Measurements from ENCODE around the gene CCL17. TPM values are rescaled to one million over a fixed set of nuclear protein-coding genes. Genes with fewer than 3 reads are reported as not detected.

CCL17 gene
- total and polyA plus RNA-seq, 10 of the 15 experiments (the other 5 are each of a cell fraction or from before 2014, with no cell fraction given), result 1.2 to 84.9 (median 34.2) TPM

- TF ChIP-seq CTCF (IDR thresholded peaks at IDR 0.05 in 2 of 3, conservative IDR thresholded peaks at IDR 0.05 in 1 of 3; ENCODE audit: control insufficient read depth in 2 of 3, extremely low read depth in 1 of 3, insufficient read depth in 1 of 3, low read depth in 3 of 3, low read length in 3 of 3) (no peak; a peak in 1 of 6 replicates), HDGF (IDR thresholded peaks at IDR 0.05) (no peak), USF2 (IDR thresholded peaks at IDR 0.05; ENCODE audit: borderline replicate concordance, low read depth, low read length) (no peak), MTA2 (IDR thresholded peaks at IDR 0.05; ENCODE audit: low read depth) (peak; percentile 73)
Observed at GRCh38 chr16:57411362-57411976, 6.9 kb downstream of the CCL17 start (continued).

- Histone ChIP-seq H4K20me1 (ENCODE audit: control insufficient read depth, insufficient read depth) (no peaks in the 10 kb centered on the region), H3K79me2 (ENCODE audit: control insufficient read depth, insufficient read depth, low read length) (no peaks in the 10 kb centered on the region), H3K27ac (ENCODE audit: control insufficient read depth, insufficient read depth) (no peak overlapping the region; the same call in 1 of the 2 replicates), H3K4me1 (ENCODE audit: control insufficient read depth, insufficient read depth, low read length) (peaks cover 49% of the 10 kb centered on the region), H3K9me3 (replicated peaks; ENCODE audit: control insufficient read depth, insufficient read depth, low read length) (no peaks in the 10 kb centered on the region), H3K4me2 (ENCODE audit: control insufficient read depth, insufficient read depth) (peak overlapping the region; percentile 65; the same call in 1 of the 2 replicates), H2AFZ (ENCODE audit: control insufficient read depth, low read depth, low read length) (no peak overlapping the region), H3K27me3 (replicated peaks in 1 of 2; ENCODE audit: control insufficient read depth in 2 of 2, insufficient read depth in 2 of 2, low read length in 1 of 2) (no peaks in the 10 kb centered on the region), H3K9ac (ENCODE audit: control insufficient read depth, insufficient read depth, low read length) (no peak overlapping the region), H3K36me3 (ENCODE audit: control insufficient read depth in 2 of 2, insufficient read depth in 2 of 2, low read length in 1 of 2) (no peaks in the 10 kb centered on the region), H3K4me3 (no peak overlapping the region)
- in situ Hi-C loops (cut with MboI) (no loop called here), intact Hi-C loops (cut with micrococcal nuclease; ENCODE audit: unreplicated experiment) (loop anchor here (2.0 kb wide), 1 partner anchor 24 kb away; no protein-coding TSS in a partner anchor)
- ATAC-seq (no peak), DNase-seq (ENCODE audit: low read depth, low spot score) (no peak), FAIRE-seq (no peak)
- BruUV-seq (replicated peaks), result no TSS peak
- 71% methylated on average over 9 of the region's 9 CpGs for WGBS (ENCODE audit: insufficient coverage, insufficient replicate concordance, low lambda C conversion rate, missing lambda C conversion rate)
- POLR2A ChIA-PET, result interaction anchor here (1.5 to 1.9 kb wide), 3 partner anchors 11 to 35 kb away, joined by 7 to 13 read pairs (median 9); no protein-coding TSS in a partner anchor
- SMC1A ChIA-PET (ENCODE audit: uncharacterized antibody, unreplicated experiment), result interaction anchor here (0.7 to 4.5 kb wide), 14 partner anchors 8 to 110 kb away, joined by 3 to 93 read pairs (median 4); partner anchors contain the start of gene CCL17
- CTCF ChIA-PET, result interaction anchor here (0.6 to 14.6 kb wide), 13 partner anchors 11 to 111 kb away, joined by 3 to 632 read pairs (median 4); partner anchors contain the start of gene CX3CL1
- RAD21 ChIA-PET (ENCODE audit: unreplicated experiment), result interaction anchor here (0.9 to 6.9 kb wide), 15 partner anchors 11 to 189 kb away, joined by 3 to 87 read pairs (median 5); partner anchors contain the start of gene CX3CL1
- TF ChIP-seq PRDM15 (CRISPR knock-in tag; IDR thresholded peaks at IDR 0.05), result no peak
- TF ChIP-seq NFXL1 (IDR thresholded peaks at IDR 0.05; ENCODE audit: borderline replicate concordance), result no peak
- TF ChIP-seq KAT2A (conservative IDR thresholded peaks at IDR 0.05; ENCODE audit: control insufficient read depth, low read depth, low read length), result no peak
- no peak for TF ChIP-seq MXI1 (IDR thresholded peaks at IDR 0.05; ENCODE audit: low read depth, low read length)
- no peak for TF ChIP-seq YBX1 (IDR thresholded peaks at IDR 0.05)
- TF ChIP-seq CTCF (IDR thresholded peaks at IDR 0.05 in 2 of 3, conservative IDR thresholded peaks at IDR 0.05 in 1 of 3; ENCODE audit: control insufficient read depth in 2 of 3, extremely low read depth in 1 of 3, insufficient read depth in 1 of 3, low read depth in 3 of 3, low read length in 3 of 3), result no peak
Observed at GRCh38 chr16:57412584-57412983, 8.0 kb downstream of the CCL17 start.
